ENCODE measurements around the gene PRR33. TPM values are rescaled to one million over a fixed set of nuclear protein-coding genes. Genes with fewer than 3 reads are reported as not detected.

The PRR33 gene
- total and polyA plus RNA-seq, 9 donors: 0.01 TPM; not detected in 8

DNA sequence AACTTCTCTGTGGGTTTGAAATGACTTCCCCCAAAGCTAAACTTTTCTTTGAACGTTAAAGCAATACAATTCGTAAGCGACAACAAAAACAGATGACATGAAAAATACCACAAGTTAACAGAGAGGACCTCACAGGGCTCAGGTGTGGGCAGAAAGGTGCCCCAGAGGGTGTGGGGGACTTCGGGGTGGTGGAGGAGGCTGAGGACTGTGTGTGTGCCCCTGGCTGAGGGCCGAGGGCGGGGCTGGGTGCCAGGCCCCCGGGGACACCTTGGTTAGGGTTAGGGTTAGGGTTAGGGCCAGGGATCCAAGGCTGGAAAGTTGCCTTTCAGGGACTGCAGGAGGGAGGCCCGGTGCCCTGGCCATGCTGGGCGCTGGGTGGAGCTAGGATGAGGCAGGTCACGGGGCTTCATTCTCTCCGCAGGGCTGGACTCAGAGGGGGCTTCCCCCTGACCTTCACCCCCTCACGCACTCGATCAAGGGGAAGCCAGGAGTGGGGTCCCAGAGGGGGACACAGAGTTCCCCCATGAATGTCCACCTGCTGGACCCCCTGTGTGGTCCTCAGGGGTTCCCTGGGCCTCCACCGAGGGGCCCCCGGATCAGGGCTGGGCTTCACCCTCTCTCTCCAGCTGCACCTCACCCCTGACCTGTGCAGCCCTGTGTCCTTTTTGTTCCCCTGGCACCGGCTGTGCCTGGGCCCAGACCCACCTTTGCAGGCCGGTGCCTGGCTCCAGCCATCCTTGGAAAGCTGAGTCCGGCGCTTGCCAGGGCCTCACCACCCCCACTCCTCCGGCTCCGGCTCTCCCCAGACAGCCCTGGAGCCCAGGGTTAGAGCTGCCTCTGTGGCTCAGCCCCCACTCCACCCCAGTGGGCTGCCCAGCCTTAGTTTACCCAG lies 45.9 kb downstream of the PRR33 start:
- Histone ChIP-seq H3K36me3 (no peaks in the 10 kb centered on the region), H3K4me1 (ENCODE audit: insufficient read depth) (peaks cover 15% of the 10 kb centered on the region), H3K4me3 (no peak overlapping the region), H3K27ac (no peak overlapping the region), H3K27me3 (no peaks in the 10 kb centered on the region), H3K9me3 (no peaks in the 10 kb centered on the region)
- intact Hi-C loops (cut with DNase I): no loop called here
- TF ChIP-seq EP300 (IDR thresholded peaks at IDR 0.05) (no peak), POLR2A (IDR thresholded peaks at IDR 0.05) (no peak)
- TF ChIP-seq, protein P1, sequence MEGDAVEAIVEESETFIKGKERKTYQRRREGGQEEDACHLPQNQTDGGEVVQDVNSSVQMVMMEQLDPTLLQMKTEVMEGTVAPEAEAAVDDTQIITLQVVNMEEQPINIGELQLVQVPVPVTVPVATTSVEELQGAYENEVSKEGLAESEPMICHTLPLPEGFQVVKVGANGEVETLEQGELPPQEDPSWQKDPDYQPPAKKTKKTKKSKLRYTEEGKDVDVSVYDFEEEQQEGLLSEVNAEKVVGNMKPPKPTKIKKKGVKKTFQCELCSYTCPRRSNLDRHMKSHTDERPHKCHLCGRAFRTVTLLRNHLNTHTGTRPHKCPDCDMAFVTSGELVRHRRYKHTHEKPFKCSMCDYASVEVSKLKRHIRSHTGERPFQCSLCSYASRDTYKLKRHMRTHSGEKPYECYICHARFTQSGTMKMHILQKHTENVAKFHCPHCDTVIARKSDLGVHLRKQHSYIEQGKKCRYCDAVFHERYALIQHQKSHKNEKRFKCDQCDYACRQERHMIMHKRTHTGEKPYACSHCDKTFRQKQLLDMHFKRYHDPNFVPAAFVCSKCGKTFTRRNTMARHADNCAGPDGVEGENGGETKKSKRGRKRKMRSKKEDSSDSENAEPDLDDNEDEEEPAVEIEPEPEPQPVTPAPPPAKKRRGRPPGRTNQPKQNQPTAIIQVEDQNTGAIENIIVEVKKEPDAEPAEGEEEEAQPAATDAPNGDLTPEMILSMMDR (IDR thresholded peaks at IDR 0.05): no peak
- no peak for DNase-seq
- WGBS, 3 donors: 74 to 79% (median 77%) methylated on average over 21 of the region's 21 CpGs

GRCh38 chr11:1845095-1845429 lies 46.6 kb downstream of the PRR33 start:
- no peak overlapping the region for H3K27ac ChIP-seq
- WGBS, 3 donors: 88 to 91% (median 90%) methylated on average over 1 of the region's 1 CpG

GRCh38 chr11:1844221-1845094 lies 47.2 kb downstream of the PRR33 start:
- TF ChIP-seq, protein P1 (IDR thresholded peaks at IDR 0.05): no peak
- TF ChIP-seq EP300 (IDR thresholded peaks at IDR 0.05): no peak
- no peak for TF ChIP-seq POLR2A (IDR thresholded peaks at IDR 0.05)
- H3K27me3 ChIP-seq: no peaks in the 10 kb centered on the region
- WGBS, 3 donors: 31 to 60% (median 40%) methylated on average over 23 of the region's 23 CpGs
- H3K4me3 ChIP-seq: no peak overlapping the region
- intact Hi-C loops (cut with DNase I): no loop called here
- DNase-seq: peak in 1 of 5 donors; percentile 75
- H3K4me1 ChIP-seq (ENCODE audit: insufficient read depth): peaks cover 15% of the 10 kb centered on the region
- no peaks in the 10 kb centered on the region for H3K36me3 ChIP-seq
- H3K9me3 ChIP-seq: no peaks in the 10 kb centered on the region
- H3K27ac ChIP-seq: no peak overlapping the region

More at GRCh38 chr11:1845095-1845429, 46.6 kb downstream of the PRR33 start:
- Histone ChIP-seq H3K9me3 (no peaks in the 10 kb centered on the region), H3K4me1 (ENCODE audit: insufficient read depth) (peaks cover 15% of the 10 kb centered on the region), H3K27me3 (no peaks in the 10 kb centered on the region), H3K4me3 (no peak overlapping the region), H3K36me3 (no peaks in the 10 kb centered on the region)
- TF ChIP-seq EP300 (IDR thresholded peaks at IDR 0.05) (no peak), POLR2A (IDR thresholded peaks at IDR 0.05) (no peak)
- TF ChIP-seq, protein P1 (IDR thresholded peaks at IDR 0.05): no peak
- DNase-seq: no peak
- intact Hi-C loops (cut with DNase I): no loop called here

DNA sequence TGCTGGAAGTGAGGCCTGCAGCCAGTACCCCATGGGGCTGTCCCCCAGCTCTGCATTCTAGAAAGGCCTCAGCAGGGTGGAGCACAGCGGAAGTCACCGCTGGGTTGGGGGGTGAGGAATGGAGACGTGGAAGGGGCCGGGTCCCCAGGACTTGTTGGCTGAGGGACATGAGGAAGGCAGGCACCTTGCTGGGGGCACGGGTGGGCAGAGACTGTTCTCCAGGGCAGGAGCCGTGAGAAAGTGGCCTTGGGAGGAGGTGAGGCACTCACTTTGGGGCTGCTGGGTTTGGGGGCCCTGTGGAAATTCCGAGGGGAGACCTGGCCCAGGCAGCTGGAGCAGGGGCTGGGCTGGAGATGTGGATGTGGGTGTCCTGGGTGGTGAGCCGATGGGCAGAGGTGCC lies 47.9 kb downstream of the PRR33 start:
- Histone ChIP-seq H3K4me1 (ENCODE audit: insufficient read depth) (peaks cover 15% of the 10 kb centered on the region), H3K27ac (no peak overlapping the region), H3K9me3 (no peaks in the 10 kb centered on the region)

More for the DNA sequence above, 47.9 kb downstream of the PRR33 start:
- TF ChIP-seq, protein P1 (IDR thresholded peaks at IDR 0.05): no peak
- TF ChIP-seq EP300 (IDR thresholded peaks at IDR 0.05) (no peak), POLR2A (IDR thresholded peaks at IDR 0.05) (no peak)
- no peaks in the 10 kb centered on the region for H3K36me3 ChIP-seq
- DNase-seq: no peak
- 87 to 96% (median 95%) methylated on average over 8 of the region's 8 CpGs for WGBS, 3 donors
- H3K27me3 ChIP-seq: no peaks in the 10 kb centered on the region
- intact Hi-C loops (cut with DNase I): no loop called here
- no peak overlapping the region for H3K4me3 ChIP-seq
